HS-5 (cell line): ENCODE data around the gene DDX24.
"Not testable (repeated sequence)": the region's sequence is repeated elsewhere in the genome, so short reads cannot be mapped to it uniquely, and the experiment has no call there.

ENCODE experiments used
- DNase-seq: peaks from one replicate; pipeline ENCODE4 v3.0.0-alpha.2; 2012; ENCODE audit warnings: low read depth

DDX24 gene

DNA sequence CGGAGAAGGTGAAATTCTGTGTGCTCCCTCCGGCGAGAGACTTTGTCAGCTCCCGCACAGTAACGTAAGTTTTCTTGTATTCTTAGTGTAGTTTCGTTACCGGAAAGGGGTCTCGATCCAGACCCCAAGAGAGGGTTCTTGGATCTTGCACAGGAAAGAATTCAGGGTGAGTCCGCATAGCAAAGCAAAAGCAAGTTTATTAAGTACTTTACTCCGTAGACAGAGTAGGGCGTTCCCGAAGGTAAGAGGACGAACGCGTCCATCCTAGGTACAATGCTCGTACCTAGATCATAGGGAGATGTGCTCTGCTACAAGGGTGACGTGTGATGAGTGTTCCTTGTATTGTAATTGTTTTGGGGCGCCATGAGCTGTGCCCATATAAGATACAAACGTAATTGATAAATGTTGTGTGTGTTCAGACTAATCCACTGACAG lies 401 bp upstream of the DDX24 start:
- DNase-seq = no peak

DNA sequence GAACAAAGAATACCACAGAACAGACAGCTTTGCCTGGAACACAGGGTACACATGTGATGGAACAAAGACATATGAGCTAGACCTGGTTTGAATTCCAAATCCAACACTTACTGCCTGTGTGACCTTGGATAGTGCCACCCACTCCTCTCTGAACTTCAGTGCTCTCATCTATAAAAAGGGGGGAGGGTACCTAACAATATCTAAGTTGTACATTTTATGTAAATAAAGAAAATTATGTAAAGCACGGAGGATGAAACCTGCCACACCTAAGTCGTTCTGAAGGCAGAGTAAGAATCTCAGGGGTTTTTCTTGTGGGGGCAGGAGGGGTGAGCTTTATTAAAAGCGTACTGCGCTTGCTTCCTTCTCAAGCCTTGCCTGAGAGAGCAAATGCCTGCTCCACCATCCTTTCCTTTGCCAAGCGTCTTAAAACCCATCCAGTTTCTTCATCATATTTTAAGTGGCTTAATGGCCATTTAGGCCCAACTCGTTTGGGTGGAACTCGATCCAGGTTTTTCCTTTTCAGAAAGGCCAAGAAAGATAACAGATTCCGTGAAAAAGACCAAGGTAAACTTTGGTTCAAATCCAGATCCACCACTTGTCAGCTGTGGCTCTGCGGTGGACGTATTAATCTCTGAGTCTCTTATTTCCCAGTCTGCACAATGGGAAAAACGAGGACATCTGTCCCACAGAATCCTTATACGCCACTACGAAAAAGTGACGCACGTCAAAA lies 946 bp downstream of the DDX24 start:
- no peak for DNase-seq

DNA sequence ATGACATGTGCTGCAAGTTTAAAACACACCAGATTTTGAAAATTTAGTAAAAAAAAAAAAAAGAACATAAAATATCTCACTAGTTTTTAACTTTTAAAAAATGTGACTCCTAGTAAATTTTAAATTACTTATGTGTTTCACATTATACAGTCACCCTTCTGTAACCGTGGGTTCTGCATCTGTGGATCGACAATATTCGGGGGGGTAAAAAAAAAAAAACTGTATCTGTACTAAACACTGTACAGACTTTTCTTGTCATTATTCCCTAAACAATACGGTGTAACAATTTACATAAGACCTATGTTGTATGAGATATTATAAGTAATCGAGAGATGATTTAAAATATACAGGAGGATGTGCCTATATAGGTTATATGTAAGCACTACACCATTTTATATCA lies 3.2 kb downstream of the DDX24 start:
- DNase-seq = no peak

DNA sequence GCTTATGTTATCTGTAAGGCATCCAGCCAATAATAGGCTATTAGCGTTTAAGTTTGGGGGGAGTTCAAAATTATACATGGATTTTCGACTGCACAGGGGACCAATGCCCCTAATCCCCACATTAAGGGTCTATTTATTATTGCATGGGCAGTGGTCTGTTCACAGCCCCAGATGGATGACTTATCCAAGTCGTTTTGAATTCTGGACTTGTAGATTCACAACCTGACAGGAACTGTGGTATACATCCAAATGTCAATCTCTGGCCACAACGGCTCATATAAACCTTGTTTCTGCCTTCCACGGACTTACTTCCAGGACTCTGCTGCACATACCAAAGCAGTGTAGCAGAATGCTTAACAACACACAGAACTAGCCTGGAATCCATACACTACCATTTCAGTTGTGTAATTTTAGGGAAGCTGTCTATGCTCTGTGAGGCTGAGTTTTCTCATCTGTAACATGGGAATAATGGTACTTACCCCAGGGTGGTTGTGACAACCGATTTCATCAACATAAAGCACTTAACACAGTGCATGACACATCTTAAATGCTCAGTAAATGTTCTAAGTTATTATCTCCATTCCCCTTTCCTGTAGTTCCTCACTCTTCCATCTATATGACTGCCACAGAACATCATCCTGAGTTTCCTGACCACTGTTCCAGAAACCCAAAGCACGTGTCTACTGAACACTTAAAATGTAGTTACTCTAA lies 3.7 kb downstream of the DDX24 start:
- DNase-seq = no peak

DNA sequence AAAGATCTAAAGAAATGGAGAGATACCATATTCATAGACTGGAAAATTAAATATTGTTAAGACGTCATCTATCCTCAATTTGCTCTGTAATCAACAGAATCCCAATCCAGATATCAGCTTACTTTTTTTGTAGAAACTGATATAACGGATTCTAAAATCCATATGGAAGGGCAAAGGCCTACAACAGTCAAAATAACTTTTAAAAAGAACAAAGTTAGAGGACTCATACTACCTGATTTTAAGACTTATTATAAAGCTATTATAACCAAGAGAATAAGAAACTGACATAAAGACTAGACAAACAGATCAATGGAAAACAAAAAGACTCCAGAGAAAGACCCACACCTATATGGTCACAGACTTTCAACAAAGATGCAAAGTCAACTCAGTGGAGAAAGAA lies 6.0 kb downstream of the DDX24 start:
- DNase-seq = no peak

DNA sequence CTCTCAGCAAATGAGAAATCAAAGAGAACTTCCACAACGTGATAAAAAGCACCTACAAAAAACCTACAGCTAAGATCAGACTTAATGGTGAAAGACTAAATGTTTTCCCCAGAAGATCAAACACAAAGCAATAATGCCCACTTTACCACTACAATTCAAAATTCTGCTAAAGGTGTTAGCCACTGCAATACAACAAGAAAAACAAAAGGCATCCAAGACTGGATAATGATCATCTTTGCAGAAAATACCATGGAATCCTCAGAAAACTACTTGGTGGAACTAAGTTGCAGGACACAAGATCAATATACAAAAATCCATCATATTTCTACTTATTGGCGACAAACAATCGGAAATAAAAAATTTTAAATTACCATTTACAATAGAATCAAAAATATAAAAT lies 6.5 kb downstream of the DDX24 start:
- no peak for DNase-seq

DNA sequence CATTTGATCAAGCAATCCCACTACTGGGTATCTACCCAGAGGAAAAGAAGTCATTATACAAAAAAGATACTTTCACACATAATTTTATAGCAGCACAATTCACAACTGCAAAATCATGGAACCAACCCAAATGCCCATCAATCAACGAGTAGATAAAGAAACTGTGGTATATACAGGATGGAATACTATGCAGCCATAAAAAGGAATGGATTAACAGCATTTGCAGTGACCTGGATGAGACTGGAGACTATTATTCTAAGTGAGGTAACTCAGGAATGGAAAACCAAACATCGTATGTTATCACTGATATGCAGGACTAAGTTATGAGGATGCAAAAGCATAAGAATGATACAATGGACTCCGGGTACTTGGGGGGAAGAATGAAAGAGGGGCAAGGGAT lies 8.9 kb downstream of the DDX24 start:
- DNase-seq = not testable (repeated sequence)

DNA sequence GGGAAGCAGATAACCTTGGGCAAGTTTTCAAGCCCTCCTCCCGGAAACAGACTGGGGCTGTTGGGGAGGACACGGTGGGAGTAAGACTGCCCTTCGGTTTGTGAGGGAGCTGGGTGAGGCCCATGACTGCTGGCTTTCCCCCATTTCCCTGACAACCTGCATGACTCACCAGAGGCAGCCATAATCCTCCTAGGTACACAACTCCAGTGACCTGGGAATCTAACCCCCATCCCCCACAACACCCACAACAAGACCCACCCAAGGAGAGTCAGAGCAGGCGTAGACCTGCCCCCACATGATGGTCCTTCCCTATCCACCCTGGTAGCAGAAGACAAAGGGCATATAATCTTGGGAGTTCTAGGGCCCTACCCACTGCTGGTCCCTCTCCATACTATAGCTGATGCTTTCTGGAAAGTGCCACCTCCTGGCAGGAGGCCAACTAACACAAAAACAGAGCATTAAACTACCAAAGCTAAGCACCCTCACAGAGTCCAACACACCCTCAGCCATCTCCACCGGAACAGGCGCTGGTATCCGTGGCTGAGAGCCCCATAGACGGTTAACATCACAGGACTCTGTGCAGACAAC lies 14.8 kb downstream of the DDX24 start:
- DNase-seq = no peak

DNA sequence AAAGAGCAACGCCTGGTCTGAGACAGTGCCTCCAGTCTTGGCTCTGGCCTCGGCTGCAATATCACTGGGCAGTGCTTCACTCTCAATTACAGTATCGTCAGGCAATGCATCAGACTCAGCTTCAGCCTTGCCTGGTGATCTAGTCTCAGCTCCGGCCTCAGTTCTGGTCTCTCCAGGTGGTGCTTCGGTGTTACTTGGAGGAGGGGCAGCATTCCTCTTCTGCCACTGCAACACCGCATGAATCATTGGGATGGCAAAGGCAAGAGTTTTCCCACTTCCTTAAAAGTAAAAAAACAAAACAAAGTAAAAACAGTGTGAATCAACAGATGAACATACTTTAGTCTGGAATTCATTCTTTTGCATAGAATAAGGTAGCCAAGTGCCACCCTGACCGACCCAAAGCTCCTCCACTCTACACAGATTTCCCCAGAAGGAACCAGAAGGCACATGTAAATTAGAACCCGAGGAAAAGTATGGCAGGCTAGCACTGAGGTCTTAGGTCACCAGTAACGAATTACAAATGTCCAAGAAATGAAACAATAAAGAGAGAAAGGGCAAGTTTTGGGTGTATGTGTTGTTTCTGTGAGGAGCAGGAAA lies 18.6 kb downstream of the DDX24 start:
- DNase-seq = peak; percentile 30

DNA sequence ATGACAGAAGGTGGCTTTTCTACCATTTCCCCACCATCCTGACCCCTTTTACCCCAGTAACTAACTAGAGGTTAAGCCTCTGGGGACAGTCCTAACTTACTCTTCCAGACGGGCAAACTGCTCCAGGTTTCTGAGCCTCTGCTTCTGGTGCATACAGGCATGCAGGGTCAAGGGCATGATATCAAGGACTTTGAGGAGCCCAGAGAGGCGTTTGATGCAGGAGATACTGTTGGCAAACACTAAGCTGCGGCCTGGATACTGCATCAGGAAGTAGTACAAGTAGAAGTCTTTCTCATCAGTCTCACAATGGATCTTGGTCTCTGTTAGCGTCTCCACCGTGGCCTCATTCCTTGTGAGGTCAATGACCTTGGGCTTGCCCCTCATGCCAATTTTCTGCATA lies 21.0 kb downstream of the DDX24 start:
- DNase-seq = no peak

DNA sequence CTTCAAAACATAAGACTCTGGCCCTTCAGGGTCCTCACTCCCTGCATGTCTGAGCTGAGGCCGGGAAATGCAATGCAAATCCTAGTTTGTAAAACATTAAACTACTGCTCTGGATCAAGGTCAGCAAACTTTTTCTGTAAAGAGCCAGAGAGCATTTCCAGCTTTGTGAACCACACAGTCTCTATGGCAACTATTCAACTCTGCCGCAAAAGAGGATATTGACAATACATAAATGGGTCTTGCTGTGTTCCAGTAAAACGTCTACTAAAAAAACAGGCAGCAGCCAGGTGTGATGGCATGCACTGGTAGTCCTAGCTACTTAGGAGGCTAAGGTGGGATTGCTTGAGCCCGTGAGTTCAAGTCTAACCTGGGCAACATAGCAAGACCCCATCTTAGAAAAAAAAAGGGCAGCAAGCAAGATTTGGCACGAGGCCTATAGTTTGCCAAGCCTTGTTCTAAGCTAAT lies 22.3 kb downstream of the DDX24 start:
- DNase-seq = no peak

DNA sequence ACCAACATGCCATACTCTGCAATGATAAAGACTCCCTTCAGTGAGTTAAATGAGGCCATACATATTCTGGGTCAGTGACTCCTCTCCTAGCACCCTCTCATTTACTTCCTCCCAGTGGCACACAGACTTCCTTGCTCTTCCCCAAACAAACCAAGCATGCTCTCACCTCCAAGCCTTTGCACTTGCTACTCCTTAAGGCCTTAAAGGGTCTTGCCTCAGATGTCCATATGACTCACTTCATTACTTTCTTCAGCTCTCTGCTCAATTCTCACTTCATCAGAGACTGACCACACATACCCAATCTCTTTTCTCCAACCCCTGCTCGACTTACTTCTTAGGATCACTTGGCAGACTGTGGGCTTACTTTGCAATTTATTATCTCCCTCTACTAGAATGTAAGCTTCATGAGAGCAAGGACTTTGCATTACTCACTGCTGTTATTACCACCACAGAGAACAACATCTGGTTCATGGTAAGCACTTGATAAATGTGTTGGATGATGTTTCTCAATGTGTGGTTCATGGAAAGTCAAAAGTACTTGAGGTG lies 22.8 kb downstream of the DDX24 start:
- no peak for DNase-seq

DNA sequence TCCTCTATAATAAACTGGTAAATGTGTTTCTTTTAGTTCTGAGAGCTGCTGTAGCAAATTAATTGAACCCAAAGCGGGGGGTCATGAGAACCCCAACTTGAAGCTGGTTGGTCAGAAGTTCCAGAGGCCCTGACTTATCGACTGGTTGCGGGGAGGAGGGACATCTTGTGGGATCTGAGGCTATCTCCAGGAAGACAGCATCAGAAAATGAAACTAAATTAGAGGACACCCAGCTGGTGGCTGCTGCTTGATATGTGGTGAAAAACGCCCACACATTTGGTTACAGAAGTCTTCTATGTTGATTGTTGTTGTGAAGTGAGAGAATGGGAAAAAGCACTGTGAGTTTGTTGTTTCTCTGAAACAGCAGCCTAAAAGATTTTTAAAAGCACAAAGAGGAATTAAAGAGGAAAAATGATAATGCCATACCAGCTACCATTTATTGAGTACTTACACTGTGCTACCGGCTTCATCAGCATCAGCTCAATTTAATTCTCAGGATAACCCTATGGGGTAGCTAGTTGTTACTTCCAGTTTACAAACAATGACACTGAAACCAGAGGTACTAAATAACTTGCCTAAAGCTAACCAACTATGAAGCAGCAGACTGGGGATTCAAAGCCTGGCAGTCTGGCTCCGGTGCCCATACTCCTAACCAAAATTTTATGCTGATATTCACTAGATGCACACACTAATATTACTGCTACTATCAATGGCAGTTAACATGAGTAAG lies 24.3 kb downstream of the DDX24 start:
- DNase-seq = no peak

DNA sequence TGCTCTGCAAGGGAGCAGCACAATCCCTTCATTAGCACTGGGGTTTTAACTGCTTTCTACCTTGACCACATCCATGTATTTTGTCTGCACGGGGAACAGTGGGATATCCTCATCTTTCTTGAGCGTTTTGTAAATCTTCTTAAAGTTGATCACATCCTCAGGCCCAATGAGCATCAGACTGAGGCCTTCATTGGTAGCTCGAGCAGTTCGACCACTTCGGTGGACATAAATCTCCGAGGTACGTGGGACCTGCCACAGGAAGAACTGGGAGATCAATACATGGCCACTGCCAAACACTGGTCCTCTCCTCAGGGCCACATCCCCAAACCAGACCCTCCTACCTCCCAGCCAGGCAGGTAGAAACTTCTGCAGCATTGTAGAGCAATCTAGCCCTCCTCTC lies 26.1 kb downstream of the DDX24 start:
- no peak for DNase-seq

DNA sequence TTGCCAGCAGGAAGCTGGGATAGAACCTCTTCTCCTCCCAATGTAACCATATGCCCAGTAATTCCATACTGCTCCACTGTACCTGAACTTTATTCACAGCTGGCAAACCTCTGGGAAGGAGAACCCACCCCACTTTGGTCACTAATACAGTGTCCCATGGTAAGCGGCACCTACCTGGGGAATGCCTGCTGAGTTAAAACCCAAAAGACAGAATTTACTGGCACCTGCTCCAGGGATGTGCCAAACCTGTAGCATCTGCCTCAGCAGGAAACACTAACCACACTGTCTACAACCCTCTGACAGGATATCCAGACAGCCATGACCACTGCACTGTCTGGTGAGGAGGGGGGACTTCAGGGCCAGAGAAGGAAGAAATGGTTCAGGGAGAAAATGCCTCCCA lies 26.6 kb downstream of the DDX24 start:
- no peak for DNase-seq

DNA sequence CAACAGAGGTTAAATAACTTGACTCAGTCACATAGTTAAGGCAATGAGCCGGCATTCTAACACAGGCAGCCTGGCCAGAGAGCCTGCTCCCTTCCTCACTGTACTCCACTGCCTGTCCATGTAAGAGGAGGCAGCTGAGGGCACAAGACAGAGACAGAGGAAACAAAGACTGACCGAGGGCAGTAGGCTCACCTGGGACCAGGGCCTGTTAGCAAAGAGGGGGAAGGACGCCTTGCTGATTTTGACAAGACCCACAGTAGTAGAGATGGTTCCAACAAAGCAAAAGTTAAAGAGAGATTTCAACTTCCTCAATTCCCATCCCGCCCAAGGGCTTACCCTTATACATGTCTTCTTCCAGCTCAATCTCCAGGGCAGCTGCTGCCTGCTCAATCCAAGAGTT lies 28.3 kb downstream of the DDX24 start:
- no peak for DNase-seq

DNA sequence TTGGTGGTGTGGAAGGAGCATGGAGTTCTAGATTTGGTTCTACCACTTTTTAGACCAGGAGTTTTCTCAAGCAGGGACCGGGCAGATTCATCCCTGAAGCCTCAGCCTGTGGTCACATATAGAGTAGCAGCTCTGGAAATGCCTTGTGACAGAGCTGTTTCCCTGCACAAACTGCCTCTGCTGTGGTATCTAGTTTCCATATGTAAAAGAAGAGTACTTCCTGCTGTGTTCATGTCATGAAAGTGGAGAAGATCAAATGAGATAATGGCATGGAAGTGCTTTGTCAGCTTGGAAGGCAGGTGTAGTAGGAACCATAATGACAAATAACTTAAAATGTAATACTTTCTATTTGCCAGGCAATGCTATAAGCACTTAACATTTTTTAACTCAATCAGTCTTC lies 28.8 kb downstream of the DDX24 start:
- no peak for DNase-seq

DNA sequence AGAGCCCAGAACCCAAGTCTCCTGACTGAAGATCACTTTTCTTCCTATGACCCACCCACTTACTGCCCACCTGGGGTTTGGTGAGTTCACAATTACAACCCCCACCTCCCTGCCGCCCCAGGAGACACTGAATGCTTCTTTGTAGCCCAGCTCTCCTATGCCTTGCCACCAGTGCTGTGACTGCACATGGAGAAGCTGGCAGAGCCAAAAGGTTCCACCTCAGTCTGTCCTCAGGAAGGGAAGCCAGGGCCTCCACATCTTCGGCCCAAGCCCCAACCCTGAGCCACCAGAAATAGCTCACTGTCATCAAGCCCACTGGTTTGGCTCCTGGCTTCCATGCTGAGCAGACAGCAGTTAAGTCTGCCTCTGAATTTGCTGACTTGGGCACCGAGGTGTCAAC lies 29.2 kb downstream of the DDX24 start:
- DNase-seq = no peak

DNA sequence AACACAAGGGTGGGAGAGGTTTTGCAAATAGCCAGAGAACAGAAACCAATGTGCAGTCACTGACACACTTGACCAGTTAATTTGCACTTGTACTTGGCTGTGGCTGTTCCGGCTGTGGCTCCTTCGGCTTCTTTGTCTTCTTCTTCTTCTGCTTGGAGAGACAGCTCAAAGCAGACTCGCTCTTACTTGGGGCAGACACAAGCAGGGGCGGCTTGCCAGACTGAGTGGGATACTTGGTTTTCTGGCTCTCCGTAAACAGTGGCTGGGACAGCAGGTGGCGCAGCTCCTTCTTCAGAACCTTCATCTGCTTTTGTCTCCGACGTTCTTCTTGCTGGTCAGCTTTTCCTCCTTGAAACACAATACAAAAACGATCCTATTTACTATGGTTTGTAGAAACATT lies 29.9 kb downstream of the DDX24 start:
- no peak for DNase-seq

DNA sequence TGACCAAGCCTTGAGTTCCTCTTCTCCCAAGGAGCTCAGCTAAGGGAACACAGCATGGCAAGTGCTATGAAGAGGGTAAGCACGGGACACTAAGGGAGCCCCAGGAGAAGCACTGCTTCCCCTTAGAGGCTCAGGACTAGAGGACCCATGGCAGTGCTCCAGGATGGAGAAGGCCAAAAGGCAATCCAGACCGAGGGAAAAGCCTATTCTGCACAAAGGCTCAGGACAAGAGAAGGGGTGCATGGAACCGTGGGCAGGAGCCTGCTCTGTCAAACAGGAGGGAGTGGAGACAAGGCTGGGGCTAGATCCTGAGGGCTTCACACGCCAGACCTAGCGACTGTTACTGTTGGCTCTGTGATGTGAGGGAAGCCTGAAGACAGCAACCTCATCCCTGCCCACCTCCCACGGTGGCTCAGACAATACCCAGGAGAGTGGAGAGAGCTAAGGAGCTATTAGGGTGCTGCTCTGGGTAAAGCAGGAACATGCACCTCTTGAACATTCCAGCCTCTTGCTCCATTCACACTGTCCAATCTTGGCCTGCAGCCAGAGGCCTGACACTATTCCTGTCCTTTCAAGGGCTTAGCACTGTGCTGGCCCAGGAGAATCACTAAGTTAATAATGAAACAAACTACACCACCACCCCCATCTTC lies 30.6 kb downstream of the DDX24 start:
- DNase-seq = no peak

DNA sequence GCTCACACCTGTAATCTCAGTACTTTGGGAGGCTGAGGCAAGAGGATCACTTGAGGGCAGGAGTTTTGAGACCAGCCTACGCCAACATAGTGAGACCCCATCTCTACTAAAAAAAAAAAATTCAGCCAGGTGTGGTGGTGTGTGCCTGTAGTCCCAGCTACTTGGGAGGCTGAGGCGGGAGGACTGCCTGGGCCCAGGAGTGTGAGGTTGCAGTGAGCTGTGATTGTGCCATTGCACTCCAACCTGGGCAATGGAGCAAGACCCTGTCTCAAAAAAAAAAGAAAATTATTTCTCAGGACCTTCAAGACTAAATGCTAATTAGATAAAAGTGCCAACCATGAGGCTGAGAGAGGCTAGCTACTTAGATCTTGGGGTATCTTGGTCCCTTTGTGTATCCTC lies 31.4 kb downstream of the DDX24 start:
- DNase-seq = no peak
